Heart left ventricle (tissue), 13 donors: ENCODE measurements around the gene NPAS1.

Experiments
- CTCF ChIP-seq, 12 donors: fragments of 200-600 bp; sonication (generic) in 4 of 12; IDR thresholded peaks; one replicate each; pipeline versions ENCODE4 v1.5.0 to v1.8.0; 2018 to 2022; ENCODE audit warnings: antibody characterized with exemption in 12 of 12, mild to moderate bottlenecking in 5 of 12
- POLR2A ChIP-seq, 2 donors: fragments of 450-650 bp; IDR thresholded peaks; one replicate each; pipeline ENCODE4 v1.6.1; 2017; ENCODE audit warnings: antibody characterized with exemption in 2 of 2, mild to moderate bottlenecking in 2 of 2, moderate library complexity in 2 of 2
- donor health status: ischemic (EF 13 %, LVEDD 7.1; RV severe dilation, severe dysfunction).
- donor health status: DM: no; HTN: yes; CAD: no.
- donor health status: DM: no; HTN: no; CAD: no.
- donor health status: ischemic (EF 25% LVEDD 6.9; RV normal size, moderate dysfunction).
- donor health status: ischemic (EF 25% LVEDD 5.7; RV mildly dilated, moderate dysfunction).
- donor health status: ischemic (EF 35%, LVEDD 5.7; RV mildly dilated, moderate dysfunction).
- donor health status: nonischemic (EF 11% LVEDD 7.7; RV severe dilation, severe dysfunction).
- donor health status: DM: yes; HTN: yes; CAD: no.
- donor health status: PGD.
- donor health status: ischemic (EF 29% LVEDD 5.4; RV normal size, mild dysfunction).
- donor health status: nonischemic (EF 23%, LVEDD 6.1; RV moderate dilation, normal function).

- TF ChIP-seq CTCF (IDR thresholded peaks at IDR 0.05) (no peak), POLR2A (IDR thresholded peaks at IDR 0.05) (no peak)
Observed at GRCh38 chr19:46985542-46986415, 33.9 kb upstream of the NPAS1 start.
